ENCODE results near the gene FAM161A.

DNA sequence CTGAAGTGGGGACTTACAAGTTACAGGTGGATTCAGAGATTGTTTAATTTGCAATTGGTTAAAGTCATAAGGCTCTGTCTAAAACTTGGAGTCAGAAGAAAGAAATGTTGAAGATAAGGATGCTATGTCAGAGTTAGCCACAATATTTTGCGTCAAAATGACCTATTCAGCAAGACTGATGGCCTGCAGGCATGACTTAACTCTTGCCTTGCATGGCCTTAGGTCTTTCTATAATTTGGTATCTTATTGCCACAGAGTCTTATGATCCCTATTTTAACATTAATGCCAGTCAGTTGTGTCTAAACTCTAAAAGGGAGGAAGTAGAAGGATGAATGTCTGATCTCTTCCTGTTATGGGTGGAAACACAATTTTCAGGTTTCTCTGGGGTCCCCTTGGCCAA, 46.4 kb upstream of the FAM161A start:
- TF ChIP-seq POLR2A (IDR thresholded peaks at IDR 0.05) (no peak), EP300 (IDR thresholded peaks at IDR 0.05) (no peak)
- TF ChIP-seq, protein P1, sequence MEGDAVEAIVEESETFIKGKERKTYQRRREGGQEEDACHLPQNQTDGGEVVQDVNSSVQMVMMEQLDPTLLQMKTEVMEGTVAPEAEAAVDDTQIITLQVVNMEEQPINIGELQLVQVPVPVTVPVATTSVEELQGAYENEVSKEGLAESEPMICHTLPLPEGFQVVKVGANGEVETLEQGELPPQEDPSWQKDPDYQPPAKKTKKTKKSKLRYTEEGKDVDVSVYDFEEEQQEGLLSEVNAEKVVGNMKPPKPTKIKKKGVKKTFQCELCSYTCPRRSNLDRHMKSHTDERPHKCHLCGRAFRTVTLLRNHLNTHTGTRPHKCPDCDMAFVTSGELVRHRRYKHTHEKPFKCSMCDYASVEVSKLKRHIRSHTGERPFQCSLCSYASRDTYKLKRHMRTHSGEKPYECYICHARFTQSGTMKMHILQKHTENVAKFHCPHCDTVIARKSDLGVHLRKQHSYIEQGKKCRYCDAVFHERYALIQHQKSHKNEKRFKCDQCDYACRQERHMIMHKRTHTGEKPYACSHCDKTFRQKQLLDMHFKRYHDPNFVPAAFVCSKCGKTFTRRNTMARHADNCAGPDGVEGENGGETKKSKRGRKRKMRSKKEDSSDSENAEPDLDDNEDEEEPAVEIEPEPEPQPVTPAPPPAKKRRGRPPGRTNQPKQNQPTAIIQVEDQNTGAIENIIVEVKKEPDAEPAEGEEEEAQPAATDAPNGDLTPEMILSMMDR (IDR thresholded peaks at IDR 0.05) = no peak
